C4-2B (cell line): ENCODE data around the gene TNIP2.

Experiments used
- H3K27ac ChIP-seq: fragments of 450-650 bp; 2 replicates; pipeline ENCODE4 v1.5.1; 2017
- ZFX ChIP-seq: fragments of 450-650 bp; IDR thresholded peaks from 2 replicates; pipeline ENCODE4 v1.6.1; 2017
- TF ChIP-seq, protein P1 (sequence below): fragments of 450-650 bp; conservative IDR thresholded peaks from 2 replicates; pipeline ENCODE4 v1.5.1; 2017; ENCODE audit warnings: mild to moderate bottlenecking

Gene TNIP2

DNA sequence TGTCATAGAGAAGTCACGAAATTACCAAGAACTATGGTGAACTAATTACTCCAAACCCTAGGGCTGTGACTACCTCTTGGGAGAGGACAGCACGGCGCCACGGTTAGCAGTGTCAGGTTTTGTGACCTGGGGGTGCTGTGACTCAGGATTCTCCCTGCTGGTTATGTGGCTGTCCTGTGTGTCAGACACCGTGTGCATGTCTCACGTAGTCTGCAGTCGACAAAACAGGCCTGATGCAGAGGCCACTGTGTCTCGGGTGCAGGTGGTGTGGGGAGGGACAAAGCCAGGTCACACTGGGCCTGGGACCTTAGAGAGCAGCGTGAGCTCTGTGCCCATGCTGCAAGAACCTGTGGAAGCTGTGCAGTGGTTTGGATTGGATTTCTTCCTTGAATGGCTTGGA is 34.1 kb downstream of the TNIP2 start:
- TF ChIP-seq, protein P1, sequence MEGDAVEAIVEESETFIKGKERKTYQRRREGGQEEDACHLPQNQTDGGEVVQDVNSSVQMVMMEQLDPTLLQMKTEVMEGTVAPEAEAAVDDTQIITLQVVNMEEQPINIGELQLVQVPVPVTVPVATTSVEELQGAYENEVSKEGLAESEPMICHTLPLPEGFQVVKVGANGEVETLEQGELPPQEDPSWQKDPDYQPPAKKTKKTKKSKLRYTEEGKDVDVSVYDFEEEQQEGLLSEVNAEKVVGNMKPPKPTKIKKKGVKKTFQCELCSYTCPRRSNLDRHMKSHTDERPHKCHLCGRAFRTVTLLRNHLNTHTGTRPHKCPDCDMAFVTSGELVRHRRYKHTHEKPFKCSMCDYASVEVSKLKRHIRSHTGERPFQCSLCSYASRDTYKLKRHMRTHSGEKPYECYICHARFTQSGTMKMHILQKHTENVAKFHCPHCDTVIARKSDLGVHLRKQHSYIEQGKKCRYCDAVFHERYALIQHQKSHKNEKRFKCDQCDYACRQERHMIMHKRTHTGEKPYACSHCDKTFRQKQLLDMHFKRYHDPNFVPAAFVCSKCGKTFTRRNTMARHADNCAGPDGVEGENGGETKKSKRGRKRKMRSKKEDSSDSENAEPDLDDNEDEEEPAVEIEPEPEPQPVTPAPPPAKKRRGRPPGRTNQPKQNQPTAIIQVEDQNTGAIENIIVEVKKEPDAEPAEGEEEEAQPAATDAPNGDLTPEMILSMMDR, result no peak
- no peak for TF ChIP-seq ZFX
- no peak overlapping the region for H3K27ac ChIP-seq

DNA sequence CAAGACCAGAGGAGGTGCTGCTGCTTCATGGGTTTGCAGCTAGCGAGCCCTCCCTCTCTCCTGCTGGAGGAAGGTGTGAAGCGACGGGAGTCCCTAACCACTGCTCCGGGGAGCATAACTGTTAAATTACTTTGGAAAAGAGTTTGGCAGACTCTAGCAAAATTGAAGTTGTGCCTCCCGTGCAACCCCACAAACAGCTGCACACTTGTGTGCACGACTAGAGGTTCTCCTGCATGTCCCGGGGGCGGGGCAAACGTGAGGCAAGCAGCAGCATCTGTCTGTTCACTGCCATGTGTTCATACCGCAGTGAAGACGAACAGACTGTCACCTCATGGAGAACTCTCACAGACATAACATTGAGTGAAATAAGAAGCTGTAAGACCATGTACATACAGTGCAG is 34.5 kb downstream of the TNIP2 start:
- TF ChIP-seq ZFX, result no peak
- TF ChIP-seq, protein P1, result no peak
- no peak overlapping the region for H3K27ac ChIP-seq

DNA sequence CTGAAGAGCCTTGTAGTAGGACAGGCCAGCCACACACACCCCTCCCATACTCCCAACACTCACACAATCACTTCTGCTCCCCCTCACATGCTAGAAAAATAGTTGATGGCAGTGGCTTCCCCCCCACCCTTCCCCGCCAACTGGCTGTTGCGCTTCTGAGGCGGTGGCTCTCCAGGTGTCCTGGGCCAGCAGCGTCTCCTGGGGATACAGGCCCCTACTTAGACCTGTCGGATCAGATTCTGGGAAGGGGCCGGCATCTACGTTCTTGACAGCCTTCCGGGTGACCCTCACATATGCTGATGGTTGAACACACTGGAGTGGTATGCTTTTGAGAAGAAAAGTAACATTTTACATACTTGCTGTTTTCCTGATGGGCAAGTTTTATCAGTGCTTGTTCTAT is 39.9 kb downstream of the TNIP2 start:
- H3K27ac ChIP-seq, result no peak overlapping the region
- no peak for TF ChIP-seq ZFX
- TF ChIP-seq, protein P1, result no peak

DNA sequence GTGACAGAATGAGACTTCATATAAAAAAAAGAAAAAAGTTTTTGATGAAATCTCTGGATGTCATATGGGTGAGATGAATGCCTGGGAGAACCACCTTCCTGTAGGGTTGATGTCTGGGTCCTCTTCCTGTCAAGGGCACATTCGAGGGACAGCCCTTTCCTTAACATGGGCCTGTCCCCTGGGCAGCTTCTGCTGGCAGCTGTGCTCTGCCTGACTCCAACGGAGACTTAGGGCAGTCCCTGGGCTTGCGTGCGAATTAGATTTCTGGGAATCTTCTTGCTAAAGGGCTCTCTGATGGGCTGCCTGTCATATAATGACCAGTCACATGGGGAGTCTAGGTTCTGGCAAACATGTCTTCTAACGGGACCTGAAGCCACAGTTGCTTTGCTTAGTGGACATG is 40.7 kb downstream of the TNIP2 start:
- no peak for TF ChIP-seq ZFX
- TF ChIP-seq, protein P1, result no peak
- no peak overlapping the region for H3K27ac ChIP-seq

DNA sequence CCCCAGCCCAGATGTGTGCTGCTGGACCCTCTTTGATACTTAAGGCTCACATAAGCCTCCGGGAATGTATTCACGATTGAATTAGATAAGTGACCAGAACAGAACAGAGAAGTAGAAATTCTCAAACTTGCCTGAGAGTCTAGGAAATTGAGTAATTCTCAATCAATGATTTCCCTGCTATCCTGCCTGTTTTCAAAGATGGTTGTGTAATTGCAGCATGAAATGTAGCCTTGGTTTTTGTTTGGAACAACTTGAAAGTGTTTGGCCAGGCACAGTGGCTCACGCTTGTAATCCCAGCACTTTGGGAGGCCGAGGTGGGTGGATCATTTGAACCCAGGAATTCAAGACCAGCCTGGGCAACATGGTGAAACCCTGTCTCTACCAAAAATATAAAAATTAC is 41.2 kb downstream of the TNIP2 start:
- H3K27ac ChIP-seq, result no peak overlapping the region
- TF ChIP-seq, protein P1, result no peak
- no peak for TF ChIP-seq ZFX

DNA sequence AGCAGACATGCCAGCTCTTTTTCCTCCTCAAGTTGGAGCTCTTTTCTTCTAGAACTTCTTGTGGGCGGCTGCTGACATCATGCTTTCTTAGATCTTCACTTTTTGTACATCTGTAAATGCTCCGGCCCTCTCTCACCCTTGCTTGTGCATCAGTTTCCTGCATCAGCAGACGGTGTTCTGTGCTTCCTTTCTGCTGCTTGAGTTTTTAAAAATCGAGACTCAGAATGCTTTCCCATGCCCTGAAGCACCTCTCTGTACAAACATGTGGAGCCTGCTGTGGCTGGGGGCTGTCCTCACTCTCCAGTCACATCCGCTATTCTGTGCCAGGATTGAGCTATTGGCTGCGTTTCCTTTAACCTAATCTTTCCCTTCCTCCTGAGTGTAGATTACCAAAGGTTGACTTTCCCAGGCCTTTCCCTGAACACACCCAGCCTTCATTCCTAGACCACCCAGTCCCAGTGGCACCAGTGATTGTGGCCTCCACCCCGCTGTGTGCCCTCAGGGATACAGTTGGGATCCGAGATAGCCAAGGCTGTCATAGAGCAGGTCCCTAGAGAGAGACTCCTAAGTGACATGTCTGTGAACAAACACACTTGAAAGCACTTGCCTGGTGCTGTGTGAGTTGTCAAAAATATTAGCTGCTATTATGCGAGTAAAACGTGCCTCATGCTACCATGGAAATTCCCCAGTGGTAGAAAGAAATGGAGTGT is 41.9 kb downstream of the TNIP2 start:
- no peak overlapping the region for H3K27ac ChIP-seq
- TF ChIP-seq, protein P1, result no peak
- TF ChIP-seq ZFX, result no peak

DNA sequence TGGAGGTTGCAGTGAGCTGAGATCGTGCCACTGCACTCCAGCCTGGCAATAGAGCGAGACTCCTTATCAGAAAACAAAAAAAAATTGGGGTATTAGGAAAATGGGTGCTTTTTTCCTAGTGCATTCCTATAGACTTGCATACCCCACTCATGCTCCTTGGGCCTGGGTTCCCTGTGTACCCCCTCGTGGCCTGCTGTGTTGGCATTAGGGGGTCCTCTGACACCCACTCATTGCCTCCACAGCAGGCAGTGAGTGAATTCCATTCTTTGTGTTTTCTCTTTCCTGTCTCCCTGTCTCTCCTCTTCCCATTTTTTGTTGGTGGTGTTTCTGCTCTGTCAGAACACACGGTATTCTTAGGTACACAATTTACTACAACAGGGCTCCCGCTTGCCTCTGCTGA is 42.8 kb downstream of the TNIP2 start:
- H3K27ac ChIP-seq, result no peak overlapping the region
- TF ChIP-seq, protein P1, result no peak
- no peak for TF ChIP-seq ZFX
